Testis (tissue), 3 donors: Measurements from ENCODE around the gene HCFC1R1. TPM values are rescaled to one million over a fixed set of nuclear protein-coding genes. Genes with fewer than 3 reads are reported as not detected.
A peak's percentile ranks its signal among the peaks of the same experiment; 100 is the strongest.

Source experiments
- DNase-seq: peaks from one replicate; pipeline ENCODE4 v3.0.0-alpha.2; 2019
- H3K27ac ChIP-seq, 2 donors: fragments of 200-600 bp; sonication (generic); one replicate each; pipeline ENCODE4 v1.5.1; 2019
- H3K27me3 ChIP-seq: fragments of 200-600 bp; sonication (generic); one replicate; pipeline ENCODE4 v1.5.1; 2019
- H3K36me3 ChIP-seq: fragments of 200-600 bp; sonication (generic); one replicate; pipeline ENCODE4 v1.5.1; 2017; ENCODE audit warnings: low read depth; ENCODE audit errors: missing control alignments
- H3K4me1 ChIP-seq: fragments of 200-600 bp; sonication (generic); one replicate; pipeline ENCODE4 v1.5.1; 2019
- H3K4me3 ChIP-seq, 2 donors: fragments of 200-600 bp; sonication (generic); one replicate each; pipeline ENCODE4 v1.5.1; 2017 to 2019
- H3K9me3 ChIP-seq: fragments of 200-600 bp; sonication (generic); one replicate; pipeline ENCODE4 v1.5.1; 2017
- POLR2A ChIP-seq: fragments of 450-650 bp; IDR thresholded peaks from one replicate; pipeline ENCODE4 v1.6.1; 2017; ENCODE audit warnings: antibody characterized with exemption, mild to moderate bottlenecking, moderate library complexity
- WGBS, 2 donors: methylation state at CpG; one replicate each; pipeline ENCODE4 v1.1.5; 2018; 5-methylcytosine and 5-hydroxymethylcytosine counted together
- intact Hi-C: fragments of 100-400 bp; cut with DNase I; formaldehyde crosslinking; loops from one replicate; pipeline ENCODE4 v1.15.1; 2023; ENCODE audit warnings: low total_unique reads
- polyA plus RNA-seq: library from polyadenylated mRNA; stranded (reverse); fragments of 350-450 nt; fragmentation: Illumina TruSeq; extraction: RNeasy Lipid Tissue Mini Kit (QIAGEN cat#74804); gene quantifications from one replicate; pipeline ENCODE4 v1.2.3, GENCODE V29; 2014; ENCODE audit warnings: low read depth, low replicate concordance; ENCODE audit not compliant: insufficient read depth
- total RNA-seq, 2 donors: library from RNA; depleted of rRNA; stranded (reverse); fragments of >200 nt; gene quantifications; one replicate each; pipeline ENCODE4 v1.2.3, GENCODE V29; 2016
- TF ChIP-seq, protein P1 (sequence below), 3 experiments: fragments of 450-650 bp in 2 of 3; fragments of 200-600 bp in 1 of 3; sonication (generic) in 1 of 3; IDR thresholded peaks; one replicate each; pipeline ENCODE4 v1.5.1; 2016 to 2019; ENCODE audit warnings: antibody characterized with exemption in 3 of 3, mild to moderate bottlenecking in 2 of 3, moderate library complexity in 1 of 3

The HCFC1R1 gene
- total and polyA plus RNA-seq, 3 donors from 2014 or later: 30.2 to 94.5 (median 39.4) TPM

DNA sequence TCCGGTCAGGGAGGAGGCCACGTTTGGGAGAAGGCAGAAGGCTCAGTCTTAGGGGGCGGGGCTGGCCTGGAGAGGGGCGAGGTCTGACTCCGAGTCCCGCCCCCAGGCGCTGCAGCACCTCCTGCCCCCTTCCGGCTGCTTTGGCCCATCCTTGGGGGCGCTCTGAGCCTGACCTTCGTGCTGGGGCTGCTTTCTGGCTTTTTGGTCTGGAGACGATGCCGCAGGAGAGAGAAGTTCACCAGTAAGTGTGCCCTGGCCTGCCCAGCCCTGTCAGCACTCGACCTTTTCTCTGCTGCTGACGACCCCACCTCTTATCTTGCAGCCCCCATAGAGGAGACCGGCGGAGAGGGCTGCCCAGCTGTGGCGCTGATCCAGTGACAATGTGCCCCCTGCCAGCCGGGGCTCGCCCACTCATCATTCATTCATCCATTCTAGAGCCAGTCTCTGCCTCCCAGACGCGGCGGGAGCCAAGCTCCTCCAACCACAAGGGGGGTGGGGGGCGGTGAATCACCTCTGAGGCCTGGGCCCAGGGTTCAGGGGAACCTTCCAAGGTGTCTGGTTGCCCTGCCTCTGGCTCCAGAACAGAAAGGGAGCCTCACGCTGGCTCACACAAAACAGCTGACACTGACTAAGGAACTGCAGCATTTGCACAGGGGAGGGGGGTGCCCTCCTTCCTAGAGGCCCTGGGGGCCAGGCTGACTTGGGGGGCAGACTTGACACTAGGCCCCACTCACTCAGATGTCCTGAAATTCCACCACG, 2.1 kb downstream of the HCFC1R1 start:
- Histone ChIP-seq H3K9me3 (no peaks in the 10 kb centered on the region), H3K36me3 (no peaks in the 10 kb centered on the region), H3K4me1 (peaks cover 35% of the 10 kb centered on the region), H3K27me3 (no peaks in the 10 kb centered on the region), H3K27ac (peak overlapping the region; percentile 66 to 94), H3K4me3 (peak overlapping the region; percentile 46 to 63)
- intact Hi-C loops: no loop called here
- TF ChIP-seq, protein P1, sequence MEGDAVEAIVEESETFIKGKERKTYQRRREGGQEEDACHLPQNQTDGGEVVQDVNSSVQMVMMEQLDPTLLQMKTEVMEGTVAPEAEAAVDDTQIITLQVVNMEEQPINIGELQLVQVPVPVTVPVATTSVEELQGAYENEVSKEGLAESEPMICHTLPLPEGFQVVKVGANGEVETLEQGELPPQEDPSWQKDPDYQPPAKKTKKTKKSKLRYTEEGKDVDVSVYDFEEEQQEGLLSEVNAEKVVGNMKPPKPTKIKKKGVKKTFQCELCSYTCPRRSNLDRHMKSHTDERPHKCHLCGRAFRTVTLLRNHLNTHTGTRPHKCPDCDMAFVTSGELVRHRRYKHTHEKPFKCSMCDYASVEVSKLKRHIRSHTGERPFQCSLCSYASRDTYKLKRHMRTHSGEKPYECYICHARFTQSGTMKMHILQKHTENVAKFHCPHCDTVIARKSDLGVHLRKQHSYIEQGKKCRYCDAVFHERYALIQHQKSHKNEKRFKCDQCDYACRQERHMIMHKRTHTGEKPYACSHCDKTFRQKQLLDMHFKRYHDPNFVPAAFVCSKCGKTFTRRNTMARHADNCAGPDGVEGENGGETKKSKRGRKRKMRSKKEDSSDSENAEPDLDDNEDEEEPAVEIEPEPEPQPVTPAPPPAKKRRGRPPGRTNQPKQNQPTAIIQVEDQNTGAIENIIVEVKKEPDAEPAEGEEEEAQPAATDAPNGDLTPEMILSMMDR (IDR thresholded peaks at IDR 0.05): no peak
- peak; percentile 81 for DNase-seq
- 4 to 6% methylated on average over 16 to 25 of the region's 25 CpGs for WGBS, 2 donors

GRCh38 chr16:3020604-3021448, 2.9 kb downstream of the HCFC1R1 start:
- H3K4me3 ChIP-seq: peak overlapping the region; percentile 46 to 63
- no peak for TF ChIP-seq POLR2A
- TF ChIP-seq, protein P1 (IDR thresholded peaks at IDR 0.05): no peak
- intact Hi-C loops: no loop called here
- peaks cover 35% of the 10 kb centered on the region for H3K4me1 ChIP-seq
- WGBS, 2 donors: 0 to 2% methylated on average over 10 to 34 of the region's 57 CpGs
- H3K27me3 ChIP-seq: no peaks in the 10 kb centered on the region
- H3K27ac ChIP-seq: peak overlapping the region; percentile 66 to 72
- H3K9me3 ChIP-seq: no peaks in the 10 kb centered on the region
- peak; percentile 63 for DNase-seq
- no peaks in the 10 kb centered on the region for H3K36me3 ChIP-seq

- H3K9me3 ChIP-seq: no peaks in the 10 kb centered on the region
- H3K27me3 ChIP-seq: no peaks in the 10 kb centered on the region
- WGBS, 2 donors: 2% methylated on average over 21 of the region's 49 CpGs; no CpG with 5 or more reads in 1 of the 2 donors
- peak within 1 kb of the TSS; percentile 46 to 63 for H3K4me3 ChIP-seq
- H3K27ac ChIP-seq: peak within 1 kb of the TSS; percentile 66 to 72
- H3K4me1 ChIP-seq: peaks cover 35% of the 10 kb centered on the region
- TF ChIP-seq, protein P1 (IDR thresholded peaks at IDR 0.05): no peak
- TF ChIP-seq POLR2A: no peak
- H3K36me3 ChIP-seq: no peaks in the 10 kb centered on the region
- DNase-seq: peak; percentile 78
- intact Hi-C loops: no loop called here
These were observed 3.5 kb downstream of the HCFC1R1 start, which contains the start of gene TNFRSF12A for GRCh38 chr16:3020247-3020603. TNFRSF12A (plus strand) TSS chr16:3020368; CDS start chr16:3020398, 30 bp downstream.

DNA sequence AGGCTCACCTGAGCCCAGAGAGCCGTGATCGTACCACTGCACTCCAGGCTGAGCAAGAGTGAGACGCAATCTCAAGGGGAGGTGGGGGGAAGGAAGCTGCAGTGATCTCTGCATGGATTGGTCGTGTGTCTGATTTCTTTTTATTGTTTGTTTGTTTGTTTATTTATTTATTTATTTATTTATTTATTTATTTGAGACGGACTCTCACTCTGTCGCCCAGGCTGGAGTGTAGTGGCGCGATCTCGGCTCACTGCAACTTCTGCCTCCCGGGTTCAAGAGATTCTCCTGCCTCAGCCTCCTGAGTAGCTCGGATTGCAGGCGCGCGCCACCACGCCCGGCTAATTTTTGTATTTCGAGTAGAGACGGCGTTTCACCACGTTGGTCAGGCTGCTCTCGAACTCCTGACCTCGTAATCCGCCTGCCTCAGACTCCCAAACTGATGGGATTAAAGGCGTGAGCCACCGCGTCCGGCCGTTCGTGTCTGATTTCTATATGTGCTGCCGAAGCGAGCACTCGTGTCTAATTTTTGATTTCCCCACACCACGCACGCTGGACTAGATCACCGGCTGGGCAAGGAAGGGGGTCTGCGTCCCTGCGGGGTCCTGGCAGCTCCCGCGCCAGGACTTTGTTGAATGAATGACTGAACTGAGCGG, 4.0 kb downstream of the HCFC1R1 start:
- TF ChIP-seq, protein P1 (IDR thresholded peaks at IDR 0.05): no peak
- TF ChIP-seq POLR2A: no peak
- Histone ChIP-seq H3K4me3 (peak overlapping the region; percentile 46 to 63), H3K4me1 (peaks cover 35% of the 10 kb centered on the region), H3K27ac (no peak overlapping the region), H3K36me3 (no peaks in the 10 kb centered on the region), H3K27me3 (no peaks in the 10 kb centered on the region), H3K9me3 (no peaks in the 10 kb centered on the region)
- intact Hi-C loops: no loop called here
- WGBS, 2 donors: 27 to 34% methylated on average over 34 to 39 of the region's 40 CpGs
- DNase-seq: no peak
